Left ventricle myocardium inferior (tissue), 1 donor: Measurements from ENCODE around the gene CDC14B. TPM values are rescaled to one million over a fixed set of nuclear protein-coding genes. Genes with fewer than 3 reads are reported as not detected.
"Not testable (repeated sequence)": the region's sequence is repeated elsewhere in the genome, so short reads cannot be mapped to it uniquely, and the experiment has no call there.

Experiments used
- DNase-seq: peaks from one replicate; pipeline ENCODE4 v3.0.0-alpha.2; 2020
- H3K27ac ChIP-seq: fragments of 200-600 bp; replicated peaks from 2 replicates; pipeline ENCODE4 v1.8.0; 2021
- H3K27me3 ChIP-seq: fragments of 200-600 bp; 2 replicates; pipeline ENCODE4 v1.8.0; 2021; ENCODE audit warnings: low read depth
- H3K36me3 ChIP-seq: fragments of 200-600 bp; 2 replicates; pipeline ENCODE4 v1.8.0; 2021
- H3K4me1 ChIP-seq: fragments of 200-600 bp; 2 replicates; pipeline ENCODE4 v1.8.0; 2021
- H3K4me3 ChIP-seq: fragments of 200-600 bp; 2 replicates; pipeline ENCODE4 v1.8.0; 2021; ENCODE audit warnings: mild to moderate bottlenecking, moderate library complexity
- H3K9me3 ChIP-seq: fragments of 200-600 bp; replicated peaks from 2 replicates; pipeline ENCODE4 v1.8.0; 2021
- CTCF ChIP-seq: fragments of 200-600 bp; IDR thresholded peaks from 2 replicates; pipeline ENCODE4 v1.8.0; 2021; ENCODE audit warnings: antibody characterized with exemption, mild to moderate bottlenecking, borderline replicate concordance
- intact Hi-C: fragments of 100-400 bp; cut with micrococcal nuclease; formaldehyde crosslinking; loops from one replicate; pipeline ENCODE4 v1.11.0; 2022
- total RNA-seq: library from RNA; stranded (reverse); fragmentation: NEBNext Ultra II Directional; extraction: Animal tissue kit (Norgen Biotek cat#: 25700); gene quantifications from one replicate; pipeline ENCODE4 v1.2.1, GENCODE V29; 2021
- donor health status: DM: no; HTN: yes; CAD: no; lungs with severe emphysema.

The CDC14B gene
- total RNA-seq, 1 donor from 2014 or later = 26.4 TPM

- Histone ChIP-seq H3K9me3 (no peaks in the 10 kb centered on the region), H3K27me3 (no peaks in the 10 kb centered on the region), H3K36me3 (peaks cover 21% of the 10 kb centered on the region), H3K4me3 (no peak overlapping the region), H3K4me1 (peaks cover 9% of the 10 kb centered on the region), H3K27ac (no peak overlapping the region)
- intact Hi-C loops = no loop called here
- TF ChIP-seq CTCF = no peak
- DNase-seq = no peak
Observed at GRCh38 chr9:96638606-96639364, 19.1 kb upstream of the CDC14B start.

GRCh38 chr9:96636368-96636767 is 16.7 kb upstream of the CDC14B start:
- DNase-seq = no peak
- no peak for TF ChIP-seq CTCF
- intact Hi-C loops = no loop called here
- Histone ChIP-seq H3K36me3 (peaks cover under 1% of the 10 kb centered on the region), H3K27me3 (peaks cover 3% of the 10 kb centered on the region), H3K4me3 (no peak overlapping the region), H3K4me1 (peaks cover 3% of the 10 kb centered on the region), H3K27ac (no peak overlapping the region), H3K9me3 (no peaks in the 10 kb centered on the region)

GRCh38 chr9:96633579-96633978 is 13.9 kb upstream of the CDC14B start:
- H3K4me3 ChIP-seq, H3K4me1 ChIP-seq, H3K27ac ChIP-seq, H3K9me3 ChIP-seq, intact Hi-C loops, DNase-seq, H3K36me3 ChIP-seq: not testable (repeated sequence)
- H3K27me3 ChIP-seq = peaks cover 16% of the 10 kb centered on the region

- intact Hi-C loops = no loop called here
- H3K27ac ChIP-seq = no peak overlapping the region
- no peak for DNase-seq
- H3K4me3 ChIP-seq = no peak overlapping the region
- H3K4me1 ChIP-seq = no peaks in the 10 kb centered on the region
- no peaks in the 10 kb centered on the region for H3K9me3 ChIP-seq
- H3K27me3 ChIP-seq = peaks cover 20% of the 10 kb centered on the region
- no peaks in the 10 kb centered on the region for H3K36me3 ChIP-seq
- no peak for TF ChIP-seq CTCF
Observed at GRCh38 chr9:96626912-96627311, 7.3 kb upstream of the CDC14B start.

GRCh38 chr9:96621618-96622017 is 2.0 kb upstream of the CDC14B start:
- no peak for TF ChIP-seq CTCF
- no peak for DNase-seq
- Histone ChIP-seq H3K27ac (no peak overlapping the region), H3K27me3 (peaks cover 14% of the 10 kb centered on the region), H3K4me3 (no peak overlapping the region), H3K9me3 (no peaks in the 10 kb centered on the region), H3K36me3 (no peaks in the 10 kb centered on the region), H3K4me1 (peaks cover 23% of the 10 kb centered on the region)
- intact Hi-C loops = no loop called here

GRCh38 chr9:96620832-96621269 is 1.2 kb upstream of the CDC14B start:
- TF ChIP-seq CTCF = no peak
- Histone ChIP-seq H3K4me1 (peaks cover 23% of the 10 kb centered on the region), H3K9me3 (no peaks in the 10 kb centered on the region), H3K27ac (no peak overlapping the region), H3K36me3 (no peaks in the 10 kb centered on the region), H3K27me3 (peaks cover 14% of the 10 kb centered on the region), H3K4me3 (no peak overlapping the region)
- intact Hi-C loops = no loop called here
- DNase-seq = no peak
